K562 (cell line): ENCODE results near the gene MATR3.

ENCODE experiments used
- ARNT ChIP-seq, 2 experiments: fragments of 450-650 bp; IDR thresholded peaks; 2 replicates each; pipeline ENCODE4 v1.6.1; 2016; ENCODE audit warnings: mild to moderate bottlenecking in 1 of 2
- IFI16 ChIP-seq: fragments of 250-450 bp; sonication (Bioruptor Pico); IDR thresholded peaks from 2 replicates; pipeline ENCODE4 v2.1.2; 2022; ENCODE audit warnings: mild to moderate bottlenecking, inconsistent platforms
- KHSRP ChIP-seq: fragments of 450-650 bp; IDR thresholded peaks from 2 replicates; pipeline ENCODE4 v1.6.1; 2017
- POLR2A ChIP-seq: fragments of 450-650 bp; conservative IDR thresholded peaks from 2 replicates; pipeline ENCODE4 v1.6.1; 2016
- WHSC1 ChIP-seq: IDR thresholded peaks from one replicate; pipeline ENCODE4 v1.6.1; 2012; ENCODE audit warnings: low read length, control low read depth, inconsistent platforms
- TF ChIP-seq, protein P1 (sequence below), 3 experiments: IDR thresholded peaks in 2 of 3; conservative IDR thresholded peaks in 1 of 3; 2 replicates each; pipeline ENCODE4 v1.5.1; 2011 to 2012; ENCODE audit warnings: low read length in 3 of 3, mild to moderate bottlenecking in 3 of 3, control low read depth in 2 of 3, improper control_type of control experiment in 1 of 3, inconsistent platforms in 1 of 3, low read depth in 1 of 3, mixed read lengths in 1 of 3, moderate library complexity in 1 of 3; ENCODE audit not compliant: insufficient read depth in 2 of 3

DNA sequence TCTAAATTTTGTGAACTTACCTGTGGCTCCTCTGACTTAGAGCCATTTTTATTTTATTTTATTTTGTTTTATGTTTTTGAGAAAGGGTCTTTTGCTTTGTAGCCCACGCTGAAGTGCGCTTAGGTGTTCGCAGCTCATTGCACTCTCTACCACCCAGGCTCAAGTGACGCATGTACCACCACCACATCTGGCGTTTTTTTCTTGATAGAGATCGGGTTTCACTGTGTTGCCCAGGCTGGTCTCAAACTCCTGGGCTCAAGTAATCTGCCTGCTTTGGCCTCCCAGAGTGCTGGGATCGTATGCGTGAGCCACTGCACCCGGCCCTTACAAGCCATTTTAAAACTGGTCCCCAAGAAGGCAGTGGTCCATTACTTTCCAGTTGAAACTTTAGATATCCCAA lies 18.5 kb downstream of the MATR3 start:
- TF ChIP-seq WHSC1 (no peak), ARNT (IDR thresholded peaks at IDR 0.05) (no peak), POLR2A (no peak), IFI16 (CRISPR knock-in tag) (no peak), KHSRP (no peak)
- TF ChIP-seq, protein P1, sequence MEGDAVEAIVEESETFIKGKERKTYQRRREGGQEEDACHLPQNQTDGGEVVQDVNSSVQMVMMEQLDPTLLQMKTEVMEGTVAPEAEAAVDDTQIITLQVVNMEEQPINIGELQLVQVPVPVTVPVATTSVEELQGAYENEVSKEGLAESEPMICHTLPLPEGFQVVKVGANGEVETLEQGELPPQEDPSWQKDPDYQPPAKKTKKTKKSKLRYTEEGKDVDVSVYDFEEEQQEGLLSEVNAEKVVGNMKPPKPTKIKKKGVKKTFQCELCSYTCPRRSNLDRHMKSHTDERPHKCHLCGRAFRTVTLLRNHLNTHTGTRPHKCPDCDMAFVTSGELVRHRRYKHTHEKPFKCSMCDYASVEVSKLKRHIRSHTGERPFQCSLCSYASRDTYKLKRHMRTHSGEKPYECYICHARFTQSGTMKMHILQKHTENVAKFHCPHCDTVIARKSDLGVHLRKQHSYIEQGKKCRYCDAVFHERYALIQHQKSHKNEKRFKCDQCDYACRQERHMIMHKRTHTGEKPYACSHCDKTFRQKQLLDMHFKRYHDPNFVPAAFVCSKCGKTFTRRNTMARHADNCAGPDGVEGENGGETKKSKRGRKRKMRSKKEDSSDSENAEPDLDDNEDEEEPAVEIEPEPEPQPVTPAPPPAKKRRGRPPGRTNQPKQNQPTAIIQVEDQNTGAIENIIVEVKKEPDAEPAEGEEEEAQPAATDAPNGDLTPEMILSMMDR (IDR thresholded peaks at IDR 0.05 in 2 of 3, conservative IDR thresholded peaks at IDR 0.05 in 1 of 3; ENCODE audit: insufficient read depth in 2 of 3, low read depth in 1 of 3, low read length in 3 of 3), result no peak
